ENCODE data around the gene VAMP4.
"Not testable (repeated sequence)": the region's sequence is repeated elsewhere in the genome, so short reads cannot be mapped to it uniquely, and the experiment has no call there.

Gene VAMP4

DNA sequence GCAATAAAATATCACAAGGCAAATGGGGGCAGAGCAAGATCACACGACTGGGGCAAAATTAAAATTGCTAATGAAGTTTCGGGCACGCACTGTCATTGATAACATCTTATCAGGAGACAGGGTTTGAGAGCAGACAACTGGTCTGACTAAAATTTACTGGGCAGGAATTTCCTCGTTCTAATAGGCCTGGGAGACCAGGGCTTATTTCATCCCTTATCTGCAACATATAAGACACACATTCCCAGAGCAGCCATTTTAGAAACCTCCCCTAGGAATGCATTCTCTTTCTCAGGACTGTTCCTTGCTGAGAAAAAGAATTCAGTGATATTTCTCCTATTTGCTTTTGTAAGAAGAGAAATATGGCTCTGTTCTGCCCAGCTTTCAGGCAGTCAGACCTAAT lies 18.7 kb downstream of the VAMP4 start:
- H3K4me1 ChIP-seq (ENCODE audit: control insufficient read depth, insufficient read depth, low read length); H3K9me3 ChIP-seq (ENCODE audit: control insufficient read depth, insufficient read depth, low read depth, low read length); H3K27ac ChIP-seq (ENCODE audit: extremely low read depth, low read depth, low read length); CTCF ChIA-PET; POLR2A ChIA-PET; H3K4me3 ChIP-seq (ENCODE audit: low read depth, low read length): not testable (repeated sequence)
- peaks cover 10 to 12% of the 10 kb centered on the region in 2 experiments for H3K36me3 ChIP-seq (ENCODE audit: control insufficient read depth in 2 of 2, insufficient read depth in 1 of 2, low read length in 2 of 2)
- TF ChIP-seq ZNF626 (tag by site-specific recombination; IDR thresholded peaks at IDR 0.05) (0 out of 2 replicates have a peak, but pooled peaks have one; percentile 53), ZNF529 (tag by site-specific recombination; IDR thresholded peaks at IDR 0.05; ENCODE audit: insufficient replicate concordance) (peak; percentile 13), ZNF596 (tag by site-specific recombination; IDR thresholded peaks at IDR 0.05) (peak; percentile 84)

DNA sequence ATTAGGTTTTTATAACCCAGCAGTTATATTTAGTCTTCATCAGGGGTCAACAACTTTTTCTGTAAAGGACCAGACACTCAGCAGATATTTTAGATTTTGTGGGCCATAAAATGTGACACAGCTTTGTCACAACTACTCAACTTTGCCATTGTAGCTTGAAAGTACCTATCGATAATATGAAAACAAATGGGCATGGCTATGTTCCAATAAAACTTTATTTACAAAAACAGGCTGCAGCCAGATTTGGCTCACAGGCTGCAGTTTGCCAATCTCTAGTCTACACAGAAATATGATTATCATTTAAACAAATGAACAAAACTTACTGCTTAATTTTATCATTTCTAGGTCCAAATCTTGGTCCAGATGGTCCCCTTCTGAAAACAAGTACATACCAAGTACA lies 23.0 kb downstream of the VAMP4 start:
- H3K9me3 ChIP-seq (ENCODE audit: control insufficient read depth, insufficient read depth, low read depth, low read length): no peaks in the 10 kb centered on the region
- TF ChIP-seq, protein P1, sequence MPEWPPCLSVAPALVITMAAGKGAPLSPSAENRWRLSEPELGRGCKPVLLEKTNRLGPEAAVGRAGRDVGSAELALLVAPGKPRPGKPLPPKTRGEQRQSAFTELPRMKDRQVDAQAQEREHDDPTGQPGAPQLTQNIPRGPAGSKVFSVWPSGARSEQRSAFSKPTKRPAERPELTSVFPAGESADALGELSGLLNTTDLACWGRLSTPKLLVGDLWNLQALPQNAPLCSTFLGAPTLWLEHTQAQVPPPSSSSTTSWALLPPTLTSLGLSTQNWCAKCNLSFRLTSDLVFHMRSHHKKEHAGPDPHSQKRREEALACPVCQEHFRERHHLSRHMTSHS (tag by site-specific recombination; IDR thresholded peaks at IDR 0.05): no peak
- TF ChIP-seq ZNF133 (tag by site-specific recombination; IDR thresholded peaks at IDR 0.05) (no peak), ZNF221 (tag by site-specific recombination; IDR thresholded peaks at IDR 0.05; ENCODE audit: borderline replicate concordance) (no peak), ZNF664 (tag by site-specific recombination; IDR thresholded peaks at IDR 0.05) (no peak), ZNF341 (tag by site-specific recombination; IDR thresholded peaks at IDR 0.05; ENCODE audit: low read depth) (no peak), WT1 (tag by site-specific recombination; IDR thresholded peaks at IDR 0.05) (no peak), ZNF560 (tag by site-specific recombination; IDR thresholded peaks at IDR 0.05; ENCODE audit: borderline replicate concordance) (no peak), ZNF146 (tag by site-specific recombination; IDR thresholded peaks at IDR 0.05) (no peak), IKZF3 (tag by site-specific recombination; IDR thresholded peaks at IDR 0.05) (no peak)
- TF ChIP-seq, protein P2, sequence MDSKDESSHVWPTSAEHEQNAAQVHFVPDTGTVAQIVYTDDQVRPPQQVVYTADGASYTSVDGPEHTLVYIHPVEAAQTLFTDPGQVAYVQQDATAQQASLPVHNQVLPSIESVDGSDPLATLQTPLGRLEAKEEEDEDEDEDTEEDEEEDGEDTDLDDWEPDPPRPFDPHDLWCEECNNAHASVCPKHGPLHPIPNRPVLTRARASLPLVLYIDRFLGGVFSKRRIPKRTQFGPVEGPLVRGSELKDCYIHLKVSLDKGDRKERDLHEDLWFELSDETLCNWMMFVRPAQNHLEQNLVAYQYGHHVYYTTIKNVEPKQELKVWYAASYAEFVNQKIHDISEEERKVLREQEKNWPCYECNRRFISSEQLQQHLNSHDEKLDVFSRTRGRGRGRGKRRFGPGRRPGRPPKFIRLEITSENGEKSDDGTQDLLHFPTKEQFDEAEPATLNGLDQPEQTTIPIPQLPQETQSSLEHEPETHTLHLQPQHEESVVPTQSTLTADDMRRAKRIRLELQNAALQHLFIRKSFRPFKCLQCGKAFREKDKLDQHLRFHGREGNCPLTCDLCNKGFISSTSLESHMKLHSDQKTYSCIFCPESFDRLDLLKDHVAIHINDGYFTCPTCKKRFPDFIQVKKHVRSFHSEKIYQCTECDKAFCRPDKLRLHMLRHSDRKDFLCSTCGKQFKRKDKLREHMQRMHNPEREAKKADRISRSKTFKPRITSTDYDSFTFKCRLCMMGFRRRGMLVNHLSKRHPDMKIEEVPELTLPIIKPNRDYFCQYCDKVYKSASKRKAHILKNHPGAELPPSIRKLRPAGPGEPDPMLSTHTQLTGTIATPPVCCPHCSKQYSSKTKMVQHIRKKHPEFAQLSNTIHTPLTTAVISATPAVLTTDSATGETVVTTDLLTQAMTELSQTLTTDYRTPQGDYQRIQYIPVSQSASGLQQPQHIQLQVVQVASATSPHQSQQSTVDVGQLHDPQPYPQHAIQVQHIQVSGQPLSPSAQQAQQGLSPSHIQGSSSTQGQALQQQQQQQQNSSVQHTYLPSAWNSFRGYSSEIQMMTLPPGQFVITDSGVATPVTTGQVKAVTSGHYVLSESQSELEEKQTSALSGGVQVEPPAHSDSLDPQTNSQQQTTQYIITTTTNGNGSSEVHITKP (tag by site-specific recombination; IDR thresholded peaks at IDR 0.05): no peak
- TF ChIP-seq, protein P3, sequence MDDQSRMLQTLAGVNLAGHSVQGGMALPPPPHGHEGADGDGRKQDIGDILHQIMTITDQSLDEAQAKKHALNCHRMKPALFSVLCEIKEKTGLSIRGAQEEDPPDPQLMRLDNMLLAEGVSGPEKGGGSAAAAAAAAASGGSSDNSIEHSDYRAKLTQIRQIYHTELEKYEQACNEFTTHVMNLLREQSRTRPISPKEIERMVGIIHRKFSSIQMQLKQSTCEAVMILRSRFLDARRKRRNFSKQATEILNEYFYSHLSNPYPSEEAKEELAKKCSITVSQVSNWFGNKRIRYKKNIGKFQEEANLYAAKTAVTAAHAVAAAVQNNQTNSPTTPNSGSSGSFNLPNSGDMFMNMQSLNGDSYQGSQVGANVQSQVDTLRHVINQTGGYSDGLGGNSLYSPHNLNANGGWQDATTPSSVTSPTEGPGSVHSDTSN (CRISPR knock-in tag; IDR thresholded peaks at IDR 0.05): no peak
- ChIA-PET CTCF (interaction anchor here (0.7 to 4.8 kb wide), 4 partner anchors 9 to 77 kb away, joined by 3 to 45 read pairs (median 4); no protein-coding TSS in a partner anchor), POLR2A (no interaction called here)
- no peak overlapping the region for H3K4me3 ChIP-seq (ENCODE audit: low read depth, low read length)
- peaks cover 0 to 6% of the 10 kb centered on the region in 2 experiments; a peak in 1 of 3 replicates for H3K36me3 ChIP-seq (ENCODE audit: control insufficient read depth in 2 of 2, insufficient read depth in 1 of 2, low read length in 2 of 2)
- no peak overlapping the region for H3K27ac ChIP-seq (ENCODE audit: extremely low read depth, low read depth, low read length)
- H3K4me1 ChIP-seq (ENCODE audit: control insufficient read depth, insufficient read depth, low read length): no peaks in the 10 kb centered on the region

DNA sequence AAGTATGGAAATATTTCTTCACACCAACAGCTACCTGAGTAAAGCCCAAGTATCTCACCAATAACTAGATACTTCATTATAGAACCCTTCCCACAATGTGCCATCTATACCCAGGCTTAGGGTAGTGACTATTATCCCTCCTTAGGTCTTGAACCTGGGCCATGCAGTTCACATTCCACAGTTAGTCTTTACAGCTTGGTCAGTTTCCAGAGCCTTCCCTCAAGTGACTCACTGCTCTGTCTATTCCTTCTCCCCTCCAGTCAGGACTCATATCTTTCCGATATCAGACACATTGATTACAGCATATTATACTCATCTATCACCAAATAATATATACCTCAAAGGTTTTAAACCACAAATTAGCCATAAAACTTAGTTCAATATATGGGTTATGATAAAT lies 23.6 kb downstream of the VAMP4 start:
- POLR2A ChIA-PET: no interaction called here
- Histone ChIP-seq H3K36me3 (ENCODE audit: control insufficient read depth in 2 of 2, insufficient read depth in 1 of 2, low read length in 2 of 2) (peaks cover 0 to 6% of the 10 kb centered on the region in 2 experiments; a peak in 1 of 3 replicates), H3K27ac (ENCODE audit: extremely low read depth, low read depth, low read length) (no peak overlapping the region), H3K4me1 (ENCODE audit: control insufficient read depth, insufficient read depth, low read length) (no peaks in the 10 kb centered on the region), H3K9me3 (ENCODE audit: control insufficient read depth, insufficient read depth, low read depth, low read length) (no peaks in the 10 kb centered on the region), H3K4me3 (ENCODE audit: low read depth, low read length) (no peak overlapping the region)
- CTCF ChIA-PET: interaction anchor here (0.6 to 4.8 kb wide), 9 partner anchors 9 to 268 kb away, joined by 3 to 45 read pairs (median 4); no protein-coding TSS in a partner anchor
- no peak for TF ChIP-seq WT1 (tag by site-specific recombination; IDR thresholded peaks at IDR 0.05)
- no peak for TF ChIP-seq ZNF830 (tag by site-specific recombination; IDR thresholded peaks at IDR 0.05; ENCODE audit: low read depth)
- TF ChIP-seq, protein P4, sequence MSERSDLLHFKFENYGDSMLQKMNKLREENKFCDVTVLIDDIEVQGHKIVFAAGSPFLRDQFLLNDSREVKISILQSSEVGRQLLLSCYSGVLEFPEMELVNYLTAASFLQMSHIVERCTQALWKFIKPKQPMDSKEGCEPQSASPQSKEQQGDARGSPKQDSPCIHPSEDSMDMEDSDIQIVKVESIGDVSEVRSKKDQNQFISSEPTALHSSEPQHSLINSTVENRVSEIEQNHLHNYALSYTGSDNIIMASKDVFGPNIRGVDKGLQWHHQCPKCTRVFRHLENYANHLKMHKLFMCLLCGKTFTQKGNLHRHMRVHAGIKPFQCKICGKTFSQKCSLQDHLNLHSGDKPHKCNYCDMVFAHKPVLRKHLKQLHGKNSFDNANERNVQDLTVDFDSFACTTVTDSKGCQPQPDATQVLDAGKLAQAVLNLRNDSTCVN (tag by site-specific recombination; optimal IDR thresholded peaks at IDR 0.05): no peak
- TF ChIP-seq, protein P5, sequence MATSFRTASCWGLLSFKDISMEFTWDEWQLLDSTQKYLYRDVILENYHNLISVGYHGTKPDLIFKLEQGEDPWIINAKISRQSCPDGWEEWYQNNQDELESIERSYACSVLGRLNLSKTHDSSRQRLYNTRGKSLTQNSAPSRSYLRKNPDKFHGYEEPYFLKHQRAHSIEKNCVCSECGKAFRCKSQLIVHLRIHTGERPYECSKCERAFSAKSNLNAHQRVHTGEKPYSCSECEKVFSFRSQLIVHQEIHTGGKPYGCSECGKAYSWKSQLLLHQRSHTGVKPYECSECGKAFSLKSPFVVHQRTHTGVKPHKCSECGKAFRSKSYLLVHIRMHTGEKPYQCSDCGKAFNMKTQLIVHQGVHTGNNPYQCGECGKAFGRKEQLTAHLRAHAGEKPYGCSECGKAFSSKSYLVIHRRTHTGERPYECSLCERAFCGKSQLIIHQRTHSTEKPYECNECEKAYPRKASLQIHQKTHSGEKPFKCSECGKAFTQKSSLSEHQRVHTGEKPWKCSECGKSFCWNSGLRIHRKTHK (tag by site-specific recombination; IDR thresholded peaks at IDR 0.05): no peak
- TF ChIP-seq ZNF791 (tag by site-specific recombination; IDR thresholded peaks at IDR 0.05): no peak
- no peak for TF ChIP-seq ZFP69B (tag by site-specific recombination; IDR thresholded peaks at IDR 0.05)
- no peak for TF ChIP-seq ZNF19 (tag by site-specific recombination; IDR thresholded peaks at IDR 0.05; ENCODE audit: low read depth)
- no peak for TF ChIP-seq ZNF621 (tag by site-specific recombination; IDR thresholded peaks at IDR 0.05)
- TF ChIP-seq, protein P6, sequence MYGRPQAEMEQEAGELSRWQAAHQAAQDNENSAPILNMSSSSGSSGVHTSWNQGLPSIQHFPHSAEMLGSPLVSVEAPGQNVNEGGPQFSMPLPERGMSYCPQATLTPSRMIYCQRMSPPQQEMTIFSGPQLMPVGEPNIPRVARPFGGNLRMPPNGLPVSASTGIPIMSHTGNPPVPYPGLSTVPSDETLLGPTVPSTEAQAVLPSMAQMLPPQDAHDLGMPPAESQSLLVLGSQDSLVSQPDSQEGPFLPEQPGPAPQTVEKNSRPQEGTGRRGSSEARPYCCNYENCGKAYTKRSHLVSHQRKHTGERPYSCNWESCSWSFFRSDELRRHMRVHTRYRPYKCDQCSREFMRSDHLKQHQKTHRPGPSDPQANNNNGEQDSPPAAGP (tag by site-specific recombination; IDR thresholded peaks at IDR 0.05): no peak
